HG03558 (cell line): Measurements from ENCODE around the gene GLB1L2.

ENCODE experiments used
- ATAC-seq: cut with Tn5 transposase; IDR thresholded peaks from one replicate; pipeline ENCODE4 v1.9.1; 2021; ENCODE audit warnings: moderate number of reproducible peaks; ENCODE audit not compliant: unreplicated experiment; ENCODE audit errors: extremely low read depth

GLB1L2 gene

GRCh38 chr11:134399293-134399654 is 67.5 kb downstream of the GLB1L2 start:
- ATAC-seq: no peak

- no peak for ATAC-seq
These were observed 68.2 kb downstream of the GLB1L2 start for GRCh38 chr11:134399996-134400395.

DNA sequence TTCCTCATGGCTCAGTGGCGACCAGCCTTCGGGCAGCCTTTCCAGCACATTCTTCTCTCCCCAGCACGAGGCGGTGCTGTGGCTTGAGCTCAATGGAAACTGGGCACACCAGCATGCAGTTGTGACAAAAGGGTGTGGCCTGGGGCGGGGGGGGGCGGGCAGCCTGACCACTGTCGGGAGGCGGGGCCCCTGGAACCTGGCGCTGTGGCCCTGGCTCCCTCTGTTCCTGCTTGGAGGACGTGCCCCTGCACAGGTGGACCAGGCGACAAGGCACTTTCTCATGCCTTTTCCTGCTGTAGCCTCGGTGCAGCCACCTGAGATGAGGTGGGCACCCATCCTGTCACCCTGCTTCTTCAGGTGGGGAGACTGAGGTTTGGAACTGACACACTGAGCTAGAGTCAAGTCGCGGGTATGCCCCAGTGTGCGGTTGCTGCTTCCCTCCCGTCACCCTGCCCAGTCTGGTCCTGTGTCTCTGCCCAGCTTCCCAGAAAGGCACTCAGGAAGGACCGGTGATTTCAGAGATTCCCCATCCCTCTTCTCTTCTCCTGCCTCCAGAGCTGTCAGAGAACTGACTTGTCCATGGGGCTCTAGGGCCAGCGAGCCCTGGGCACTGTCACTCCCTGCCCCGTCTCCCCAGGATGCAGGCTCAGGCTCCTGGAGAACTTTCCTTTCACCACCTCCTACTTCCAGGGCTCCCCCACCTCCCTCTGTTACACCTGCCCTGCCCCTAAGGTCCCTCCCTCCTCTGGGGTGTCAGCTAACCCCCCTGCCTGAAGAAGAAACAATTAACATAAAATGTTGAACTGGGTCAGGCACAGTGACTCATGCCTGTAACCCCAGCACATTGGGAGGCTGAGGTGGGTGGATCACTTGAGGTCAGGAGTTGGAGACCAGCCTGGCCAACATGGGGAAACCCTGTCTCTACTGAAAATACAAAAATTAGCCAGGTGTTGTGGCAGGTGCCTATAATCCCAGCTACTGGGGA is 70.3 kb downstream of the GLB1L2 start:
- no peak for ATAC-seq

- ATAC-seq: no peak
These were observed 71.1 kb downstream of the GLB1L2 start for GRCh38 chr11:134402910-134403309.

GRCh38 chr11:134404575-134405341 is 73.0 kb downstream of the GLB1L2 start:
- no peak for ATAC-seq

- ATAC-seq: no peak
These were observed 73.6 kb downstream of the GLB1L2 start for GRCh38 chr11:134405436-134405835.

DNA sequence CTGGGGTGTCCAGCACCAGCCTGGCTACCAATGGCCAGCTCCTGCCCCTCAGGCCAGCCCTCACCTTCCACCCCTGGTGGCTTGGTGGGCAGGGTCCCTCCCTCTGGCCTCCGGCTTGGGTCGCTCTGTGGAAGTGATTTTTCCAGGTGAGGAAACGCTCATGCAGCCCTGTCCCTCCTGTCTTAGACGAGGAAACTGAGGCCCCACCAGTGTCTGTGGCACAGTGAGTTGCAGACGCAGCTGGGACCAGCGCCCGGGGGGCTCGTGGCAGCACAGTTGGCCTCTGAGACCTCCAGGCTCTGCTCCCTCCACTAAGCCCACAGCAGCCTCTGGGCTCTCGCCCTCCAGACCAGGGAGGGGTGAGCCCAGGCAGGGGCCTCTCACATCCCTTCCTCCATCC is 74.1 kb downstream of the GLB1L2 start:
- ATAC-seq: no peak

GRCh38 chr11:134406264-134407185 is 74.7 kb downstream of the GLB1L2 start:
- ATAC-seq: no peak

GRCh38 chr11:134407321-134407828 is 75.6 kb downstream of the GLB1L2 start:
- ATAC-seq: no peak

DNA sequence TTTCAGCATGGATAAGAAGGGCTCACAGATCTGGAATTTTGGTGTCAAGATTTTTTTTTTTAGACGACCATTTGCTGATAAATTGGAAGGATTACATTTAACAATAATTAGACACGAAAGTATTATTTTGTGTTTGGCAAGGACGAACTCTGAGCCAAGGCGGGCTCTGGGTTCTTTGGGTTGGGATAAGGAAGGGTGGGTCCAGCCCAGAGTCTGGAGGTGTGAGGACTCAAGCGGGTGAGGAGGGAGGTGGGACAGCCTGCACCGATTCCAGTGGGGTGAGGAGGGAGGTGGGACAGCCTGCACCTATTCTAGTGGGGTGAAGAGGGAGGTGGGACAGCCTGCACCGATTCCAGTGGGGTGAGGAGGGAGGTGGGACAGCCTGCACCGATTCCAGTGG is 76.1 kb downstream of the GLB1L2 start:
- ATAC-seq: no peak

DNA sequence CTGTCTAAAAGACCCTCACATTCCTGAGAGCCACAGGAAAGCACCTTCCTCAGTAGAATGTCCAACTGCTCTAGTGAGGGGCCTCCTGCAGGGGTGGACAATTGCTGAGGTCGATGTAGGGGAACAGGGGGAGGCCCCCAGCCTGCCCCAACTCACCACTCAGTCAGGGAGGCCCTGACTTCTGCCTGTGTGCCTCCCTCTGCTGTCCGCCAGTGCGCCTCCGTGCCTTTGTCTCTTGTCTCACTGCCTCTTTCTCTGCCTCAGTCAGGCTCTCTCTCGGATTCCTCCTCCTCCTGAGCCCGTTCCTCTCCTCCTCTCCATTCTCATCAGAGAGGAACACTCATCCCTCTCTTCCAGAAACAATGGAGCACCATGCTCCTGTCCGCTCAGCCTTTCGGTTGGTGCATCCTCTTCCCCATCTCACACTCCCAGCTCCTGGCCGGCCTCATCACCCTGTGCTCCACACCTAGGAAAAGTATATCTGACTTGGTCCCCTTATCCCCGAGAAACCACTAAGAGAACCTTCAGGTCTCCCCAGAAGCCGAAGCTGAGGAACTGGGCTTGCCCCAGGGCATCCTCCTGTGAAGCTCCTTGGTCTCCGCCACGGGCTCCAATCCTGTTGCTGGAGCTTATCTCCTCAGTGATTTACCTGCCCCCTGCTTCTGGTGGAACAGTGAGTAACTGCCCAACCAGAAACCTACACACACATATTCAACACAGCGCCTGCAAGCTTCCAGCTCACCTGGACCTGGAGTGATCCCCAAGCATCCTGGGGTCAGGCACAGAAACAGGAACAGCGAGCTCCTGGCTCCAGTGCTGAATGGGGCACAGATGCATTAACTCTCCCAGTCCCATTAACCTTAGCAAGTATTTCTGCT is 78.0 kb downstream of the GLB1L2 start:
- ATAC-seq: no peak

DNA sequence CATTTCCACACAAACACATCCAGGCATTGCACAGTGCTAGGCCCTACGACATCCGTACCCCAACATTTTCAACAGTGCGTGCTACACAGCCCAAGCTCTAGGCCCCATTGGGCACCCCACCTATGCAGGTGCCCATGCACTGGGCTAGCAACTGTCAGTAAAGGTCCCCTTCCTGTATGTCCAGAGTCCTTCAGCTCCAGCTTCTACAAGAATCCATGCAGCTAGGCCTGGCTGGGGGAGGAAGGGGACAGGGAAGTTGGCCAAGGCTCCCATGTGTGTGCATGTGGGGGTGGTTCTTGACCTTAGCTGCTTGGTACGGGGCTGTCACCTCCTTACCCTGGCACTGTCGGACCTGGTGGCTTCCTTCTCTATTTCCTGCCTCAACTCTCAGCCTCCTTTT is 79.0 kb downstream of the GLB1L2 start:
- ATAC-seq: no peak

GRCh38 chr11:134412203-134413042 is 80.6 kb downstream of the GLB1L2 start, which contains the start of gene B3GAT1:
TSS of gene B3GAT1 (minus strand) at chr11:134412242. CDS start at chr11:134387659, 24,583 bp downstream.
- no peak for ATAC-seq

- no peak for ATAC-seq
These were observed 81.4 kb downstream of the GLB1L2 start for GRCh38 chr11:134413043-134413825.

DNA sequence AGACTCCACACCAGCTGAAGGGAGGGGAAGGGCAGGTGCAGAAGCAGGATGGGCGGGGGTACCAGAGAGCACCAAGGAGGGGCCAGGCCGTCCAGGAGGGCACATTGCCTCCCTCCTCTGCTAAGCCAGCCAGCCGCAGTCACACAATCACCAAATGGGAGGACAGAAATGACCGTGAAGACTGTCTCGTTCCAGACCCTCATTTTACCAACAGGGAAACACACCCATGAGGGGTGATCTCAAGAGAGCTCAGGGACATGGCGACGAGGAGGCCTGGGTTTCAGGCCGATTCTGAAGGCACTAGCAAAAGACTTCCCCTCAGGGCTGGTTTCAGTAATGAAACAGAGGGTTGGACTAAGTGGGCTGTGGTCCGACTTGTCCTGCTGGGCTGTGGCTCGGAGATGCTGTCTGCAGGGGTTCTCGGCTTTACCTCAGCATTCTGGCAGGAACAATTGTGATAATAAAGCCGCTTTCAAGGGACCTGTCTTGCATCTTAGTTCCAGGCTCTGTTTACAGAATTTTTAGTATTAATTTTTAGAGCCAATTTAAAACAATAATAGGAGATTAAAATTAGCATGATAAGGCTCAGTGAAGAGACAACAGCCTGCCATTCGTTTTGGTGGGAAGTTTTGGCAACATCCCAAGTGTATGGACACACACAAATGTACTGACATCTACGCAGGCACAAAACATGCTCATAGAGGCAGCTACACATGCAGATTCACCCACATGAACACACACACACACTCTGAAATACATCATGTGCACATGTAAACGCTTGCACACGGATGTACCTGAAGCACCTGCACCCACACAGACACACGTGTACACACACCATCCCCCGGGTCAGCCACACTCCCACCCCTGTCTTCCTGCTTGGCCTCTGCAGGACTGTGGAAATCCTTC is 82.3 kb downstream of the GLB1L2 start:
- ATAC-seq: no peak
